GM18868 (cell line): ENCODE data around the gene UTS2B.

Source experiments
- ATAC-seq: cut with Tn5 transposase; IDR thresholded peaks from one replicate; pipeline ENCODE4 v1.9.1; 2021; ENCODE audit warnings: mild to moderate bottlenecking, moderate library complexity; ENCODE audit not compliant: unreplicated experiment

The UTS2B gene

DNA sequence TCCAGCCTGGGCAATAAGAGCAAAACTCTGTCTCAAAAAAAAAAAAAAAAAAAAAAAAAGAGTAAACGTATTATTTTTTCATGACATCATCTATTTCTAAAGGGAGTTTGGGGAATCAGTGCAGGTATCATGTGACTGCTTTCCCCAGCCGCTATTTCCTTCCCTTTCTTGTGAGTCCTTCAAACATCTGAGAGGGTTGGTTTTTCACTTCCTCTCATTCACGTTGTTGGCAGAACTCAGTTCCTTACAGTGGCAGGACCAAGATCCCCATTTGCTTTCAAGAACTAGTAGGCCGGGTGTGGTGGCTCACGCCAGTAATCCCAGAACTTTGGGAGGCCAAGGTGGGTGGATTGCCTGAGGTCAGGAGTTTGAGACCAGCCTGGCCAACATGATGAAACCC, 84.3 kb downstream of the UTS2B start:
- peak; percentile 88 for ATAC-seq

DNA sequence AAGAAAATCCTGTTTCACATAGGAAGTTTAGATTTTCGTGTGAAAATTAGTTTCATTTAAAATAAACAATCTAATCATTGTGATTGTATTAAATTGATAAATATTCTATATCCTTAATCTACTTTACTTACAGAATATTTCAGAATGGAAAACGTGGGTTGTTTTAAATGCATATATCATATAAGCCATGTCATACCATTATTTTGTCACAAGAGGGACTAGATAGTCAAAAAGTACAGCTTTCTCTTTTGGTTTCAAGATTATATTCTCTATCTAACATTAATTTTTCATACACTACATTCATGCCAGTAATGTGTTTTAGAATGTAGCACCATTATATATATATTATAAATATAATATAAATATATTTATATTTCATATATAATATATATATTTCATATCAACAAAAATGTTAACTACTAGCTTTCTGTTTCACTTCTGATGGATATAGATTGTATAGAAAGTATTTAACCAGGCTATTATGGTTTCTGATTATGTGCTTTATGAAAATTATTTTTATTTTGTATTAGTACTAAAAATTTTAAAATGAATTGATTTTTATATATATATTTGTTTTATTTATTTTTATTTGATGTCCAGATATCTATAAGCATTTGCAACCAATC, 86.0 kb downstream of the UTS2B start:
- ATAC-seq: peak; percentile 44

DNA sequence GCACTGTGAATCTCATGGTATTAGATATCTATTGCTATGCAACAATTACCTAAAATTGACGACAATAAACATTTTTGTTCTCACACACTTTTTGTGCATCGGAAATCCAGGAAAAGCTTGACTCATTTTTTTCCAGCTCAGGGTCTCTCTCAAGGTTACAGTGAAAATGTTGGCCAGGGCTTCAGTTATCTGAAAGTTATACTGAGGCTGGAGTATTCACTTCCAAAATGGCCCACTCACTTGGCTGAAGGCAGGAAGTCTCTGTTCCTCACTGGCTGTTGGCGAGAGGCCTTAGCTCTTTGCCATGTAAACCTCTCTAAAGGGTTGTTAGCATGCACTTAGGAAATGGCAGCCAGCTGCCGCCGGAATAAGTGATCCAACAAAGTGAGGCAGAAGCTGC, 89.8 kb downstream of the UTS2B start:
- ATAC-seq: no peak

DNA sequence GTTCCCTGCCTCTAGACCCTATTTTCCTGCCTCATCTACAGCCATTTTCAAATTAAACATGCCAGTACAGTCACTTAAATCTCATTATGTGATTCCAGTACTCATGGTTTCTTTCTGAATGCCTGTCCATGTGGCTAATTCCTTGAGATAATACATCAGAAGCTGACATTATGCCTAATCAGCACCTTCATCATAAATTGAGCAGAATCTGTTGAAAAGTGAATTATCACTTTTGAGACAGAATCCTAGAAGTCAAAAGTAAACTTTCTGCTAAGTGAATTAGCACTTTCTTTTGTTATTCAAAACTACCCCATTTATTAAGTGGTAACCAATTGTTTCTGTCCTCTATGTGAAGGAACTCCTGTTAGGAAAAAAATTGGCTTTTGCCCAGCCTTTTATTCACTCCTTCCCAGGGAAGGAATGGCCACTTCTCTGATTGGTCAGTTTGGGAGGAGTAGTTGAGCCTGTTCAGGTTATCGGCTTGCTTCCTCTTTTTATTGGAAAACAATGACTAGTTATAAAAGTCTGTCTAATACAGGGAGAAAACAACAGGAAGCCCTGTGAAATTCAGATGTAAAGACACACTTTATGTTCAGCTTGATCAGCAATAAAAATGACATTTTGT, 90.8 kb downstream of the UTS2B start:
- ATAC-seq: no peak

DNA sequence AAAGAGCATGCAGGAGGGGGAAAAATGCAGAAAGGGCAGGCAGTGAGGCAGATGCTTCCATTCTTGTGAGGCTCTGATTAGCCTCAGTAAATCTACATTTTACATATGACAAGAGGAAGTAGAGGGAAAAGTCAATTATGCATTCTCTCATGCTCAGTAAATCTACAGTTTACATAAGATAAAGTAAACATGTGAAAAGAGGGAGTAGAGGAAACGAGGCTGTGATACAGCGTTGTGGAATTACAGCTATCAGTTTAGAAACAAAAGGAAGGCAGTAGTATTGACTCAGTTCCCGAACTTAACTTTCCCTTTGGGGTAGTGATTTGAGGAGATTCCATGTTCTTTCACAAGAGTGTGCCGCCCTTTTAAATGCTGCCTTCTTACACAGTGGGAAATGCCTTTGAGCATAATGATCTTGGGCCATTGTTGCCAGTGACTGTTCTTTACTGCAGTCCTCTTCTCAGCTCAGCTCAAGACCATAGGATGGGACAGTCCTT, 92.0 kb downstream of the UTS2B start:
- ATAC-seq: no peak

DNA sequence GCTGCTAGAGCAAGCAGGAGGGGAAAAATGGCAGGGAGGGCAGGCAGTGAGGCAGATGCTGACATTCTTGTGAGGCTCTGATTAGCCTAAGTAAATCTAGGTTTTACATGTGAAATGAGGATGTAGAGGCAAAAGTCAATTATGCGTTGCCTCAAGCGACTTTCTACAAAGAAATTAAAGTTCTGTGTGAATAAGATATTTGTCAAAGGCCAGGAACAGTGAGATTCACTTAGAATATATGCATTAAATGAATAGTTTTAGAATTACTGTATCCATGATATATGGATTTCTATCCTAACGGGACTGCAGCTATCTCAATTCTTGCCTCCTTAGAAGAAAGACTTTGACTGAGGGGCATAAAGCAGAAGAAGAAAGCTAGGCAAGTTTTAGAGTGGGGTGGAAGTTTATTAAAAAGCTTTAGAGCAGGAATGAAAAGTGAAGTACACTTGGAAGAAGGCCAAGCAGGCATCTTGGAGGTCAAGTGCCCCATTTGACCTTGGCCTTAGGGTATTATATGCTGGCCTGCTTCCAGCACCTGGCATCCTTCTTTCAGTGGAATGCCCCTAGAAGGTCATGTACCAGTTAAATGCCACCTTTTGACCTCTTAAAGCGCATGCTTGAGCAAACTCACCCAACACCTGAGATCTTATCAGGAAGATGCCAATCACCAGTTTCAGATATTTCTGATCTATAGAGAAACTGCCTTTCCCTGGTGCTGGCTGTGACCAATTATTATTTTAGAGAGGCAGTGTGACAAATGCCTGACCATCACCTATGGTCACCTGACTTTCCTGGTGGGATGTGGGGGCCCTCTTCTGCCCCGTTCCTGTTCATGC, 93.1 kb downstream of the UTS2B start:
- ATAC-seq: no peak

DNA sequence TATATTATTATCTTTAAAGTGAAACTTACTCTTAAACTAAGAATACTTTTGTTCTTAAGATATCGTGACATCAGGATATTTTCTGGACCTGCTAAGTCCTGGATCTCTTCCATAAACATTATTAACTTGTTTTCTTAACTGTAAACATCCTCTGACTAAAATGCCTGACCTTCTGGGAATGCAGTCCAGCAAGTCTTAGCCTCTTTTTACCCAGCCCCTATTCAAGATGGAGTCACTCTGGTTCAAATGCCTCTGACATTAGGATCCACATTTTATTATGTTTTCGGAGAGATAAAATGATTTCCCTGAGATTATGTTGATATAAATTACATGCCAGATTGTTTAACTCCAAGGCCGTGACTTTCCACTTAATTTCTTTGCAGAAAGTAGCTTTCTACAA, 93.7 kb downstream of the UTS2B start:
- ATAC-seq: no peak

DNA sequence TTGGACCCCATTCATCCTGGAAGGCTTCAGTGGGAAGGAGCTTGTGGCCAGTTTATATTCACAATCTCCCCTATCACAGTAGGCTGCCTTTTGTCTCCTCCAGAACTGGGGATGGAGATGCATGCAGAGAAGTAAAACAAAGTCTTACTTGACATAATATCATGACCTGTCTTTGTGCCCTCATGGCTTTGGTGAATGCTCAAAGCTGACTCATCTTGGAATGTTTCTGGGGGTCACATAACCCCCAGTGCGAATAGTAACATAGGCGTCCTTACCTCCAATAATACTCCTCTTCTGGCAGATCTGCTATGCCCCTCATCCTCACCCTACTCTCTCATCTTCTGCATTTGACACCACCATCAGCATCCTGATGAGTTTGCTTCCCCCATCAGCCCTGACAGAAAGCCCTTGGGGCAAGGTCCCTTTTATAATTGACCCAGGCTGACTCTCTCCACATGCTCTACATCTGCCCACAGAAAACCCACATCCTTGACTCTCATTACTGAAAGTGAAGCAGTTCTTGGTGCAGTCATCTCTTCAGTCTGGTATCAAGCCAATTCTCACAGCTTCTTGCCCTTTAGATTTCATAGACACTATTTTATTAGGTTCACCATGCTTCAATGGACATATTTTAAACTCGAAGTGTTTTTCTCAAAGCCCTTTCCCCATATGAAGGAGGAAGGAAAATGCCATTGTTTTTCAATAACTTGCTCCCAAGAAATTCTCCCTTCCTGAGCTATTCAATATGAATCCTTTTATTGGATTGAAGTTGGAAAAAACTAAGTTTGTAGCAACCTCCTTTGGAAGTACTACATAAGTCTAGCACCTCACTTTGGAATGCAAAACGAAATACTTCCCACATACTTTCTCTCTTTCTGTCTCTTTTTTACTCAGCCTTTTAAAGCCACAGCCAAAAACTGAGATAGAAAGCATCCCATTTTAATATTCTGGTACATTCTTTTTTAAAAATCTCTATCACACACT, 94.7 kb downstream of the UTS2B start:
- peak; percentile 99 for ATAC-seq

DNA sequence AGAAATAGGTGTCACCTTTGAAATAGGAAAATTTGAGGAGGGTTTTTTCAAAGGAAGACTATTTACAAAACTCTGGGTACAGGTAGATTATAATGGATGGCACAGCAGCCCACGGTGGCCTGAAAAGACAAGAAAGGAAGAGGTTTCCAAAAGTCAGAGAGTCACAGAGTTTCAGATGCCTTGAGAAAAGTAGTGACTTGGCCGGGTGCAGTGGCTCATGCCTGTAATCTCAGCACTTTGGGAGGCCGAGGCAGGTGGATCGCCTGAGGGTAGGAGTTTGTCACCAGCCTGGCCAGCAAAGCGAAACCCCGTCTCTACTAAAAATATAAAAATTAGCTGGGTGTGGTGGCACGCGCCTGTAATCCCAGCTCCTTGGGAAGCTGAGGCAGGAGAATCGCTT, 96.1 kb downstream of the UTS2B start:
- ATAC-seq: no peak

DNA sequence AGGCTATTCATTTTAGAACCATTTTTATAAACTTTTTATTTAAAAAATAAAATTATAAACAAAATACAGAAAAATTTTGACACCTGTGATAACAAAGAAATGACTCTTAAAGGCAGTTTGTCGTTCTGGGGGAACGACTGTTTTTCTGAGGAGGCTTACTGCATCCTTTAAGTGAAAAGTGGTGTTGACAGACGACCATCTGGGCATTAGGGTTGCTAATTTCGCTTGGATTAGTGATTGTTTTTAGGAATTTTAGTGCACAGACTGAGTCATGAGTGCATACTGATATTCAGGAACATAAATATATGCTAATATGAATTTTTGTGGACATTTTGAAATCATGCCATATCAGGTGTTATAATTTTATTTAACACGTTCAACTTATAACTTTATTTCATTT, 102.8 kb downstream of the UTS2B start:
- no peak for ATAC-seq

DNA sequence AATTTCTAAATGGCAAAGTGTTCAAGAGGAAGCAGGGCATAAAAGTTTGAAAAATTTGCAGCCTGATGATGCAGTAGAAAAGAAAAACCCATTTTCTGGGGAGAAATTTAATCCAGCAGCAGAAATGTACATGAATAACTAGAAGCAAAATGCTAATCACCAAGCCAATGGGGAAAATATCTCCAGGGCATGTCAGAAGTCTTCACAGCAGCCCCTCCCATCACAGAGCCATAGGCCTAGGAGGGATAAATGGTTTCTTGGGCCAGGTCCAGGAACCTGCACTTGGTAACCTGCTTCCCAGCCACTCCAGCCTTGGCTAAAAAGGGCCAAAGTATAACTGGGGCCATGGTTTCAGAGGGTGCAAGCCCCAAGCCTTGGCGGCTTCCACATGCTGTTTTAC, 108.7 kb downstream of the UTS2B start:
- ATAC-seq: no peak

DNA sequence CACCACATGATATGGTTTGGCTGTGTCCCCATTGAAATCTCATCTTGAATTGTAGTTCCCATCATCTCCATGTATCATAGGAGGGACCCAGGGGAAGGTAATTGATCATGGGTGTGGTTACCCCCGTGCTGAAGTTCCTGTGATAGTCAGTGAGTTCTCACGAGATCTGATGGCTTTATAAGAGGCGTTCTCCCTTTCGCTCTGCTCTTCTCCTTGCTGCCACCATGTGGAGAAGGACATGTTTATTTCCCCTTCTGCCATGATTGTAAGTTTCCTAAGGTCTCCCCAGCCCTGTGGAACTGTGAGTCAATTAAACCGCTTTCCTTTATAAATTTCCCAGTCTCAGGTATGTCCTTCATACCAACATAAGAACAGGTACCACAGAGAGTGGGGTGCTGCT, 109.4 kb downstream of the UTS2B start:
- ATAC-seq: no peak

DNA sequence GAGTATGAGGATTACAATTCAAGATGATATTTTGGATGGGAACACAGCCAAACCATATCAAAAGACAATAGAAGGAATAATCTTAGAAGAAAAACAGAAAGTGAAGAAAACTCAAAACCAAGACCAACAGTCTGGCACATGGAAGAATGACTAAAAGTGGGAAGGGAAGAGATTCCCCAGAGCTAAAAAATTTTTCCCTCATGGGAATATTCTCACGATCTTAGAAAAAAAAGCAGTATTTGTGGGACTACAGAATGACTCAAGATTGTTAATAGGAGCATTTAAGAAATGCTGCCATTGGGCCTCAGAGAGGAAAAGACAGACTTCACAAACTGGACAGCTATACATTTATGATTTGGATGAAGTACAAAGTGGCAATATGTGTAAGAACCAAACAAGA, 113.0 kb downstream of the UTS2B start:
- ATAC-seq: no peak
